Hematopoietic multipotent progenitor cell (in vitro differentiated cells): ENCODE results near the gene ARHGAP30. TPM values are rescaled to one million over a fixed set of nuclear protein-coding genes. Genes with fewer than 3 reads are reported as not detected.
"Not testable (repeated sequence)": the region's sequence is repeated elsewhere in the genome, so short reads cannot be mapped to it uniquely, and the experiment has no call there.

Experiments used
- DNase-seq, 3 donors: peaks; one replicate each; pipeline ENCODE4 v3.0.0-alpha.2; 2011 to 2015; ENCODE audit warnings: low read depth in 2 of 3, low spot score in 2 of 3
- total RNA-seq: library from RNA; depleted of rRNA; stranded (reverse); fragments of >200 nt; gene quantifications from one replicate; pipeline ENCODE4 v1.2.3, GENCODE V29; 2012

Gene ARHGAP30, protein sequence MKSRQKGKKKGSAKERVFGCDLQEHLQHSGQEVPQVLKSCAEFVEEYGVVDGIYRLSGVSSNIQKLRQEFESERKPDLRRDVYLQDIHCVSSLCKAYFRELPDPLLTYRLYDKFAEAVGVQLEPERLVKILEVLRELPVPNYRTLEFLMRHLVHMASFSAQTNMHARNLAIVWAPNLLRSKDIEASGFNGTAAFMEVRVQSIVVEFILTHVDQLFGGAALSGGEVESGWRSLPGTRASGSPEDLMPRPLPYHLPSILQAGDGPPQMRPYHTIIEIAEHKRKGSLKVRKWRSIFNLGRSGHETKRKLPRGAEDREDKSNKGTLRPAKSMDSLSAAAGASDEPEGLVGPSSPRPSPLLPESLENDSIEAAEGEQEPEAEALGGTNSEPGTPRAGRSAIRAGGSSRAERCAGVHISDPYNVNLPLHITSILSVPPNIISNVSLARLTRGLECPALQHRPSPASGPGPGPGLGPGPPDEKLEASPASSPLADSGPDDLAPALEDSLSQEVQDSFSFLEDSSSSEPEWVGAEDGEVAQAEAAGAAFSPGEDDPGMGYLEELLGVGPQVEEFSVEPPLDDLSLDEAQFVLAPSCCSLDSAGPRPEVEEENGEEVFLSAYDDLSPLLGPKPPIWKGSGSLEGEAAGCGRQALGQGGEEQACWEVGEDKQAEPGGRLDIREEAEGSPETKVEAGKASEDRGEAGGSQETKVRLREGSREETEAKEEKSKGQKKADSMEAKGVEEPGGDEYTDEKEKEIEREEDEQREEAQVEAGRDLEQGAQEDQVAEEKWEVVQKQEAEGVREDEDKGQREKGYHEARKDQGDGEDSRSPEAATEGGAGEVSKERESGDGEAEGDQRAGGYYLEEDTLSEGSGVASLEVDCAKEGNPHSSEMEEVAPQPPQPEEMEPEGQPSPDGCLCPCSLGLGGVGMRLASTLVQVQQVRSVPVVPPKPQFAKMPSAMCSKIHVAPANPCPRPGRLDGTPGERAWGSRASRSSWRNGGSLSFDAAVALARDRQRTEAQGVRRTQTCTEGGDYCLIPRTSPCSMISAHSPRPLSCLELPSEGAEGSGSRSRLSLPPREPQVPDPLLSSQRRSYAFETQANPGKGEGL
- total RNA-seq = 94.5 TPM

- peak; percentile 45 to 97 (median 88) for DNase-seq
These were observed at the start of gene ARHGAP30 for GRCh38 chr1:161069731-161070270. Gene ARHGAP30 (minus strand): TSS chr1:161069891. CDS start chr1:161069624, 267 bp downstream.

- peak; percentile 70 to 88 (median 84) for DNase-seq
These were observed 48.3 kb upstream of the ARHGAP30 start, which contains the start of the genes NIT1 and PFDN2 for GRCh38 chr1:161117759-161118581. Gene NIT1 (plus strand): TSS chr1:161118105. CDS start chr1:161118177, 72 bp downstream. Gene PFDN2 (minus strand): TSS chr1:161118037. CDS start chr1:161118026, 11 bp downstream.

GRCh38 chr1:161115961-161116360 lies 46.3 kb upstream of the ARHGAP30 start:
- not testable (repeated sequence) for DNase-seq

DNA sequence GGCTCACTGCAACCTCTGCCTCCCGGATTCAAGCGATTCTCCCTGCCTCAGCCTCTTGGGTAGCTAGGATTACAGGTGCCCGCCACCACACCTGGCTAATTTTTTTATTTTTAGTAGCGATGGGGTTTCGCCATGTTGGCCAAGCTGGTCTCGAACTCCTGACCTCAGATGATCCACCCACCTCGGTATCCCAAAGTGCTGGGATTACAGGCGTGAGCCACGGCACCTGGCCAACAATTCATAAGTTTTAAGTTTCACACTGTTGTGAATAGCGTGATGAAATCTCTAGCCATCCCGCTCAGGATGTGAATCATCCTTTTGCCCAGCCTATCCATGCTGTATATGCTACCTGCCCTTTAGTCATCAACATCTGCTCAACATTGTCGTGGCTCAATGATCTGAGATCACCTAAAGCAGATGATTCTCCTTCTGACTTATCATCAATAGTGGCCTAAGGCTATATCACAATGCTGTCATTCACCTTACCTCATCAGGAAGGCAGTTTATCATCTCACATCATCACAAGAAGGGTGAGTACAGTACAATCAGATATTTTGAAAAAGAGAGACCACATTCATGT lies 45.5 kb upstream of the ARHGAP30 start:
- no peak for DNase-seq

DNA sequence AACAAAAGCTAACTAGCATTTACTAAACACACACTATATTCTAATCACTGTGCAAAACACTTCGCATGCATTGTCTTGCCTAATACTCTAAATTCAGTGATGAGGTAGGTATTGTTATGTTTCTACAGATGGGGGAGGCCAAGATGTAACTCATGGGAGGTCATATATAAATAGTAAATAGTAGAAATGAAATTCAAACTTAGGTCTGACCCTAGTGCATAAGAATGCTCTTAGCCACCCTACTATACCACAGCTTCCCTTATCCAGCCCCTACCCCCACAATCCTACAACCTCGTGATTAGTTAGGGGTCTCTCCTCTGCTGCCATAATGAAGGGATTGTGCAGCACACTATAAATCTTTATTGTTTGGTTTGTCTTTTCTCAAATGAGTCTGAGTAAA lies 44.9 kb upstream of the ARHGAP30 start:
- DNase-seq = no peak

- no peak for DNase-seq
These were observed 44.2 kb upstream of the ARHGAP30 start for GRCh38 chr1:161113915-161114314.

DNA sequence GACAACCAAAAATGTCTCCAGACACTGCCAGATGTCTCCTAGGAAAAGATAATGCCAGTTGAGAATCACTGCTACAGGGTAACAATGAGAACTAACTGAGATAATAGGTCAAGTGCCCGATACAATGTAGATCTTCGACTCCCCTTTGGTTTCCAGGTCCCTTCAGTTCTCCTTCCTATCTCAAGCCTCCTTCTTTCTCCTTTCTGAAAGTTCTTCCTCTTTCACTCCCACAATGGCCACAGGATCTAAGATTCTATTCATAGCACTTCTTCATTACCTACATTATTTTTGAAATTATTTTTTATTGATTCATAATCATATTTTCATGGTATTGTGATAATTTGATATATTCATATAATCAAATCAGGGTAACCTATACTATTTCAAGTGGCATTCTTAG lies 41.8 kb upstream of the ARHGAP30 start:
- DNase-seq = no peak

DNA sequence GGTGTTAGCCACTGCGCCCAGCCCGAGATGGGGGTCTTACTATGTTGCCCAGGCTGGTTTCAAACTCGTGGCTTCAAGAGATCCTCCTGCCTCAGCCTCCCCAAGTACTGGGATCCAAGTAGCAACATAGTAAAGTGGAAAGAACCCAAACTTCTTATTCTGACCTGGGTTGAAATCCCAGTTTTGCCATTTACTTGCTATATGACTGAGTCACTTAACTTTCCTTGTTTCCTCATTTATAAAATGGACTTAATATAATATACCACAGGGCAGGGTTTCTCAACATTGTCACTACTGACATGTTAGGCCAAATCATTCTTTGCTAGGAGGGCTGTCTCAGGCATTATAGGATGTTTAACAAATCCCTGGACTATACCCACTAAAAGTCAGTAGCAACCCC lies 41.4 kb upstream of the ARHGAP30 start:
- no peak for DNase-seq

GRCh38 chr1:161106431-161106830 lies 36.7 kb upstream of the ARHGAP30 start:
- no peak for DNase-seq

GRCh38 chr1:161100556-161100955 lies 30.9 kb upstream of the ARHGAP30 start:
- DNase-seq = no peak

GRCh38 chr1:161099090-161099802 lies 29.6 kb upstream of the ARHGAP30 start:
- DNase-seq = no peak

- DNase-seq = peak; percentile 45 to 84 (median 78)
These were observed 28.7 kb upstream of the ARHGAP30 start, which contains the start of gene KLHDC9 for GRCh38 chr1:161098210-161099068. Gene KLHDC9 (plus strand): TSS chr1:161098361. CDS start chr1:161098536, 175 bp downstream.

DNA sequence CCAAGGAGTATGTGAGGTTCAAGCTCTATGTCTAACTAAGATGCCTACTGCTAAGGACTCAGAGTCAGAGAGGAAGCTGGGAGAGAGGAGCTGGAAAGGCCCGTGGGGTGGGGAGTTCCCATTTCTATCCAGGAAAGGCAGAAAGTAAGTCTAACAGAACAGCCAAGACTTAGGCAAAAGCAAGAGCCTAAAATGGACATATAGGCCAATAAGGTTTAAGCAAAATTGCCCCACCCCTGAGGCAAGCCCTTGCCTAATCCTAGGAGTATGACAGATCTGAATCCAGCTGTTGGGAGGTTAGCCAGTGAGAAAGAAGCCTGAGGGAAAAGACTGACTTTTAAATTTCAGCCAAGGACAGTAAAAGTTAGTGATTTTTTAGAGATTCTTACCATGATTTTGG lies 26.8 kb upstream of the ARHGAP30 start:
- DNase-seq = no peak

DNA sequence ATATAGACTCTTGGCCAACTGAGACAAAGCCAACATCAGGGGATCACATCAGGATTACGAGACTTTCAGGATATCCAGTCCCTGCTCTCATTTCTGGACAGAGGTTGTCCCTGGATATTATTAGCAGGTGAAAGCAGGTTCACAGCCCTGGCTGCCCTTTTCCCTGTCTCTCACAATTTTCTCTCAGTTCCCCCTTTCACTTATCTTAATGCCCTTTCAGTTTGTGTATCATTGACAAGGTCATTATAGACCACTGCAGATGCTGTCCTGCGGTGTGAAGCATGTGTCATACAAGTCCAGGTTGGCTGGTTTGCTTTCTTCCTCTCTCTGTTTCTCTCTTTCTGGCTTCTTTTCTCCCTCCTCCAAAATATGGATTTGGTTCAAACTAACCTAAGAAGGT lies 26.3 kb upstream of the ARHGAP30 start:
- DNase-seq = no peak

GRCh38 chr1:161095230-161095629 lies 25.5 kb upstream of the ARHGAP30 start:
- DNase-seq = no peak

GRCh38 chr1:161094481-161094880 lies 24.8 kb upstream of the ARHGAP30 start:
- DNase-seq = no peak

DNA sequence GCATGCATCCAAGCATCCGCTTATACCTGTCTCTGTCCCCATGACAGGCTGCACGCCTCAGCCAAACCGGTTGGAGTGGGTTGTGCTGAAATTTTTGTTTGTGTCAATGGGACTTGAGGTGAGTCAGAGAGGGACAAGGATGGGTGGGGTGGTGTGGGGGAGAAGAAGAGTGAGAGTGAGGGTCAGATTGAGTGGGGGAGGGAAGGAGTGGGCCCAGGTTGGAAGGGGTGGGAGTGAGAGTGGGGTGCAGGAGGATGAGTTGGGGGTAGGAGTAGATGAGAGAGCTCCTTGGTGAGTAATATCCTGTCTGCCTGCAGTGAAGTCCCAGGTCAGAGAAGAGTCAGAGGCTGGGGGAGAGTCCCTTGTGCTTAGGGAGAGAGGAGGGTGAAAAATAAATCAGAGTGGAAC lies 22.9 kb upstream of the ARHGAP30 start:
- no peak for DNase-seq
